HEK293 (cell line): ENCODE measurements around the gene MAP3K12.

Source experiments
- HOXD13 ChIP-seq: sonication (generic); formaldehyde crosslinking; IDR thresholded peaks from 2 replicates; pipeline ENCODE4 v1.8.0; 2022; ENCODE audit warnings: missing genetic modification reagents, borderline replicate concordance
- IKZF3 ChIP-seq: fragments of 450-650 bp; IDR thresholded peaks from 2 replicates; pipeline ENCODE4 v1.5.0; 2018; ENCODE audit warnings: missing biosample characterization, mild to moderate bottlenecking, missing genetic modification characterization, moderate library complexity
- KLF16 ChIP-seq: fragments of 450-650 bp; formaldehyde crosslinking; IDR thresholded peaks from 2 replicates; pipeline ENCODE4 v1.5.1; 2017; ENCODE audit warnings: missing biosample characterization, missing genetic modification characterization
- KLF7 ChIP-seq: fragments of 450-650 bp; formaldehyde crosslinking; IDR thresholded peaks from 2 replicates; pipeline ENCODE4 v1.5.1; 2016; ENCODE audit warnings: missing biosample characterization, missing genetic modification characterization, borderline replicate concordance
- KLF9 ChIP-seq: fragments of 450-650 bp; formaldehyde crosslinking; IDR thresholded peaks from 2 replicates; pipeline ENCODE4 v1.5.1; 2016; ENCODE audit warnings: missing biosample characterization, missing genetic modification characterization, low read depth
- MZF1 ChIP-seq: fragments of 450-650 bp; formaldehyde crosslinking; IDR thresholded peaks from 2 replicates; pipeline ENCODE4 v1.5.1; 2017; ENCODE audit warnings: missing biosample characterization, missing genetic modification characterization, borderline replicate concordance
- RBAK ChIP-seq: fragments of 450-650 bp; formaldehyde crosslinking; IDR thresholded peaks from 2 replicates; pipeline ENCODE4 v1.5.1; 2016; ENCODE audit warnings: missing biosample characterization, missing genetic modification characterization
- SCRT2 ChIP-seq: fragments of 450-650 bp; formaldehyde crosslinking; IDR thresholded peaks from 2 replicates; pipeline ENCODE4 v1.5.1; 2016; ENCODE audit warnings: missing biosample characterization, missing genetic modification characterization
- WT1 ChIP-seq: fragments of 450-650 bp; formaldehyde crosslinking; IDR thresholded peaks from 2 replicates; pipeline ENCODE4 v1.5.1; 2016; ENCODE audit warnings: missing biosample characterization, missing genetic modification characterization
- ZBTB11 ChIP-seq: fragments of 450-650 bp; formaldehyde crosslinking; conservative IDR thresholded peaks from 2 replicates; pipeline ENCODE4 v1.5.1; 2016; ENCODE audit warnings: low read depth, missing biosample characterization, missing genetic modification characterization
- ZBTB17 ChIP-seq: fragments of 450-650 bp; formaldehyde crosslinking; IDR thresholded peaks from 2 replicates; pipeline ENCODE4 v1.5.1; 2016; ENCODE audit warnings: missing biosample characterization, missing genetic modification characterization
- ZNF16 ChIP-seq: fragments of 450-650 bp; formaldehyde crosslinking; IDR thresholded peaks from 2 replicates; pipeline ENCODE4 v1.5.1; 2016; ENCODE audit warnings: low read depth, missing biosample characterization, missing genetic modification characterization
- ZNF174 ChIP-seq: fragments of 450-650 bp; formaldehyde crosslinking; IDR thresholded peaks from 2 replicates; pipeline ENCODE4 v1.5.0; 2017; ENCODE audit warnings: missing biosample characterization, mild to moderate bottlenecking, missing genetic modification characterization
- ZNF18 ChIP-seq: fragments of 450-650 bp; formaldehyde crosslinking; IDR thresholded peaks from 2 replicates; pipeline ENCODE4 v1.5.1; 2016; ENCODE audit warnings: missing biosample characterization, missing genetic modification characterization
- ZNF248 ChIP-seq: fragments of 450-650 bp; formaldehyde crosslinking; IDR thresholded peaks from 2 replicates; pipeline ENCODE4 v1.5.1; 2017; ENCODE audit warnings: missing biosample characterization, missing genetic modification characterization
- ZNF354C ChIP-seq: fragments of 450-650 bp; formaldehyde crosslinking; IDR thresholded peaks from 2 replicates; pipeline ENCODE4 v1.5.1; 2016; ENCODE audit warnings: missing biosample characterization, missing genetic modification characterization, low read depth, borderline replicate concordance
- ZNF37A ChIP-seq: fragments of 450-650 bp; IDR thresholded peaks from 2 replicates; pipeline ENCODE4 v1.5.1; 2018; ENCODE audit warnings: missing biosample characterization, missing genetic modification characterization
- ZNF404 ChIP-seq: fragments of 450-650 bp; formaldehyde crosslinking; IDR thresholded peaks from 2 replicates; pipeline ENCODE4 v1.5.1; 2017; ENCODE audit warnings: missing biosample characterization, missing genetic modification characterization
- ZNF423 ChIP-seq: fragments of 450-650 bp; formaldehyde crosslinking; IDR thresholded peaks from 2 replicates; pipeline ENCODE4 v1.5.1; 2016; ENCODE audit warnings: missing biosample characterization, missing genetic modification characterization
- ZNF426 ChIP-seq: fragments of 450-650 bp; formaldehyde crosslinking; IDR thresholded peaks from 2 replicates; pipeline ENCODE4 v1.5.1; 2017; ENCODE audit warnings: missing biosample characterization, missing genetic modification characterization, mild to moderate bottlenecking, inconsistent platforms, moderate library complexity
- ZNF473 ChIP-seq: fragments of 450-650 bp; formaldehyde crosslinking; IDR thresholded peaks from 2 replicates; pipeline ENCODE4 v1.5.1; 2017; ENCODE audit warnings: missing biosample characterization, missing genetic modification characterization
- ZNF513 ChIP-seq: fragments of 450-650 bp; IDR thresholded peaks from 2 replicates; pipeline ENCODE4 v1.5.1; 2018; ENCODE audit warnings: missing biosample characterization, missing genetic modification characterization
- ZNF571 ChIP-seq: fragments of 450-650 bp; formaldehyde crosslinking; IDR thresholded peaks from 2 replicates; pipeline ENCODE4 v1.5.0; 2017; ENCODE audit warnings: missing biosample characterization, missing genetic modification characterization
- ZNF600 ChIP-seq: fragments of 450-650 bp; formaldehyde crosslinking; IDR thresholded peaks from 2 replicates; pipeline ENCODE4 v1.5.1; 2016; ENCODE audit warnings: missing biosample characterization, missing genetic modification characterization
- ZNF664 ChIP-seq: fragments of 450-650 bp; formaldehyde crosslinking; IDR thresholded peaks from 2 replicates; pipeline ENCODE4 v1.5.1; 2016; ENCODE audit warnings: missing biosample characterization, missing genetic modification characterization
- ZNF670 ChIP-seq: fragments of 450-650 bp; formaldehyde crosslinking; IDR thresholded peaks from 2 replicates; pipeline ENCODE4 v1.5.1; 2016; ENCODE audit warnings: missing biosample characterization, missing genetic modification characterization, low read depth
- ZNF677 ChIP-seq: fragments of 450-650 bp; IDR thresholded peaks from 2 replicates; pipeline ENCODE4 v1.5.0; 2018; ENCODE audit warnings: missing biosample characterization, mild to moderate bottlenecking, missing genetic modification characterization, moderate library complexity
- ZNF692 ChIP-seq: fragments of 450-650 bp; formaldehyde crosslinking; IDR thresholded peaks from 2 replicates; pipeline ENCODE4 v1.5.1; 2016; ENCODE audit warnings: missing biosample characterization, missing genetic modification characterization
- ZNF707 ChIP-seq: fragments of 450-650 bp; formaldehyde crosslinking; IDR thresholded peaks from 2 replicates; pipeline ENCODE4 v1.5.1; 2016; ENCODE audit warnings: missing biosample characterization, missing genetic modification characterization
- ZNF768 ChIP-seq: fragments of 450-650 bp; formaldehyde crosslinking; IDR thresholded peaks from 2 replicates; pipeline ENCODE4 v1.5.1; 2018; ENCODE audit warnings: missing biosample characterization, mild to moderate bottlenecking, missing genetic modification characterization
- ZNF830 ChIP-seq: fragments of 450-650 bp; IDR thresholded peaks from 2 replicates; pipeline ENCODE4 v1.5.0; 2018; ENCODE audit warnings: missing biosample characterization, missing genetic modification characterization, low read depth, mild to moderate bottlenecking, moderate library complexity
- ZNF837 ChIP-seq: fragments of 450-650 bp; formaldehyde crosslinking; IDR thresholded peaks from 2 replicates; pipeline ENCODE4 v1.5.1; 2016; ENCODE audit warnings: missing biosample characterization, missing genetic modification characterization
- TF ChIP-seq, protein P1 (sequence below): fragments of 450-650 bp; formaldehyde crosslinking; IDR thresholded peaks from 2 replicates; pipeline ENCODE4 v1.5.1; 2016; ENCODE audit warnings: missing biosample characterization, missing genetic modification characterization, low read depth

MAP3K12 gene

DNA sequence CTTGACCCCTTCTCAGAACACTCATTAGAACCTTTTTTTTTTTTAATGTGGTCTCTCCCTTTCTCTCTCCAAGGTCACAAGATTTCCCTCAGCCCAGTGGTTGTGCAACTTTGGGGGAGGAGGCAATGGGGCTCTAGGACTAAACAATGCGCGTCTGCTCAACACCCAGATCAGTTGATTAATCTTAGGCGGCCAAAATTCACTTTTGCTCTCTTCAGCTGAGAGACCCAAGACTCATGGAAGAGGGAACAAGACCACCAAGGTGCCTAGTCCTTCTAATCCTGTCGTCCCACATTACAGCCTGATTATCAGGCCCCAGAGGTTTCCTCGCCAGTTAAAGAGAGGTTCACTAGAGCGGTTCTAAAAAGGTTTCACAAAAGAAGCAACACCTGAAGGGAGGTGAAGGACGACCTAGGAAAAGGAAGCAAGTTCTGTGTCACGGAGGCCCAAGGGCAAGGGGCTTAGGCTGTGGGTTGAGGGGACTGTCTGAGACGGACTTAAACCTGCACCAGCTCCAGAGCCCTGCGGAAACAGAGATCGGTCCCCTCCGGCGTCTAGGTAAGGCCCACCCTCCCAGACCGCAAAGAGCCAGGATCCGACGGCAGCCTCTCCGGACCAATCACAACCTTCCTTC is 1.0 kb upstream of the MAP3K12 start (continued):
- TF ChIP-seq ZBTB11 (tag by site-specific recombination): no peak
- TF ChIP-seq WT1 (tag by site-specific recombination): no peak
- TF ChIP-seq ZNF404: no peak
- TF ChIP-seq ZNF600: no peak
- no peak for TF ChIP-seq MZF1
- no peak for TF ChIP-seq ZNF354C
- no peak for TF ChIP-seq IKZF3 (tag by site-specific recombination)
- no peak for TF ChIP-seq ZNF830
- TF ChIP-seq SCRT2: 0 out of 2 replicates have a peak, but pooled peaks have one; percentile 14
- TF ChIP-seq ZNF16 (tag by site-specific recombination): no peak
- no peak for TF ChIP-seq ZNF513 (tag by site-specific recombination)
- no peak for TF ChIP-seq ZNF768 (tag by site-specific recombination)
- TF ChIP-seq, protein P1, sequence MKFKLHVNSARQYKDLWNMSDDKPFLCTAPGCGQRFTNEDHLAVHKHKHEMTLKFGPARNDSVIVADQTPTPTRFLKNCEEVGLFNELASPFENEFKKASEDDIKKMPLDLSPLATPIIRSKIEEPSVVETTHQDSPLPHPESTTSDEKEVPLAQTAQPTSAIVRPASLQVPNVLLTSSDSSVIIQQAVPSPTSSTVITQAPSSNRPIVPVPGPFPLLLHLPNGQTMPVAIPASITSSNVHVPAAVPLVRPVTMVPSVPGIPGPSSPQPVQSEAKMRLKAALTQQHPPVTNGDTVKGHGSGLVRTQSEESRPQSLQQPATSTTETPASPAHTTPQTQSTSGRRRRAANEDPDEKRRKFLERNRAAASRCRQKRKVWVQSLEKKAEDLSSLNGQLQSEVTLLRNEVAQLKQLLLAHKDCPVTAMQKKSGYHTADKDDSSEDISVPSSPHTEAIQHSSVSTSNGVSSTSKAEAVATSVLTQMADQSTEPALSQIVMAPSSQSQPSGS: no peak
- 0 out of 2 replicates have a peak, but pooled peaks have one; percentile 3 for TF ChIP-seq KLF9 (tag by site-specific recombination)
- TF ChIP-seq ZNF18 (tag by site-specific recombination): no peak
- no peak for TF ChIP-seq ZNF837
- TF ChIP-seq ZNF473 (tag by site-specific recombination): no peak
- no peak for TF ChIP-seq ZBTB17 (tag by site-specific recombination)
- TF ChIP-seq ZNF248 (tag by site-specific recombination): no peak
- TF ChIP-seq ZNF670: no peak
- no peak for TF ChIP-seq ZNF174 (tag by site-specific recombination)
- TF ChIP-seq RBAK (tag by site-specific recombination): no peak
- TF ChIP-seq ZNF423 (tag by site-specific recombination): no peak
- TF ChIP-seq KLF16 (tag by site-specific recombination): no peak
- no peak for TF ChIP-seq ZNF692 (tag by site-specific recombination)
- TF ChIP-seq ZNF677: no peak
- TF ChIP-seq ZNF707 (tag by site-specific recombination): no peak
- TF ChIP-seq HOXD13 (CRISPR knock-in tag): no peak
- TF ChIP-seq ZNF37A (tag by site-specific recombination): no peak
- TF ChIP-seq ZNF571 (tag by site-specific recombination): no peak
- no peak for TF ChIP-seq KLF7 (tag by site-specific recombination)
- TF ChIP-seq ZNF426: no peak
- no peak for TF ChIP-seq ZNF664 (tag by site-specific recombination)
